Keratinocyte (primary cell): ENCODE results near the gene EIF2D.

Source experiments
- CTCF ChIP-seq, 3 experiments: IDR thresholded peaks in 1 of 3; conservative IDR thresholded peaks in 1 of 3; optimal IDR thresholded peaks in 1 of 3; 2 replicates in 2 of 3; 3 replicates in 1 of 3; pipeline versions ENCODE3 to v1.5.1; 2011; ENCODE audit warnings: low read length in 3 of 3, mild to moderate bottlenecking in 3 of 3, moderate library complexity in 2 of 3, control low read depth in 1 of 3, inconsistent platforms in 1 of 3; ENCODE audit not compliant: insufficient read depth in 2 of 3; ENCODE audit errors: extremely low read depth in 1 of 3
- EZH2 ChIP-seq: IDR thresholded peaks from one replicate; pipeline ENCODE4 v1.6.1; 2012; ENCODE audit warnings: inconsistent platforms, mild to moderate bottlenecking, low read length, moderate library complexity

- TF ChIP-seq CTCF (optimal IDR thresholded peaks at IDR 0.05 in 1 of 3, IDR thresholded peaks at IDR 0.05 in 1 of 3, conservative IDR thresholded peaks at IDR 0.05 in 1 of 3; ENCODE audit: extremely low read depth in 1 of 3, insufficient read depth in 2 of 3, low read length in 3 of 3): no peak
- TF ChIP-seq EZH2: no peak
Observed at GRCh38 chr1:206558794-206559671, 53.2 kb downstream of the EIF2D start.
